HG03135 (cell line): ENCODE measurements around the gene CDYL.

Experiments used
- ATAC-seq: cut with Tn5 transposase; IDR thresholded peaks from one replicate; pipeline ENCODE4 v1.9.1; 2021; ENCODE audit warnings: mild to moderate bottlenecking, moderate library complexity; ENCODE audit not compliant: unreplicated experiment

The CDYL gene

DNA sequence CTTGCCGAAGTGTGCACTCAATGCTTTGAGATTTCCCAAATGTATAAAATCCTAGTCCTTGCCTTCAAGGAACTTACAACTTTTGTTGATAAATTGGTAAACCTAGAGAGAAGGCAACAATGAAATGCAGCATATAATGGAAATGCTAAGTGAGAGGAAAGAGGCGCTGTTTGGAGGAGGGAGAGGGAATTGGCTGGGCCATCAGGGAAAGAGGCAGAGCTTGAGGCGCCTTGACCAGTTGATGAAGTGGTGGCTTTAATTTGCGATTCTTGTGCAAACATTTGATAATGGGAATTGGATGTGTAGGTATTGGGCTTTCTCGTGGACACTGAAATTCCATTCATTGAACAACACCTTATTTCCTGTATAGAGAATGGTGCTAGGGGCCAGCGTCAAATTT, 1.9 kb upstream of the CDYL start:
- ATAC-seq: no peak

DNA sequence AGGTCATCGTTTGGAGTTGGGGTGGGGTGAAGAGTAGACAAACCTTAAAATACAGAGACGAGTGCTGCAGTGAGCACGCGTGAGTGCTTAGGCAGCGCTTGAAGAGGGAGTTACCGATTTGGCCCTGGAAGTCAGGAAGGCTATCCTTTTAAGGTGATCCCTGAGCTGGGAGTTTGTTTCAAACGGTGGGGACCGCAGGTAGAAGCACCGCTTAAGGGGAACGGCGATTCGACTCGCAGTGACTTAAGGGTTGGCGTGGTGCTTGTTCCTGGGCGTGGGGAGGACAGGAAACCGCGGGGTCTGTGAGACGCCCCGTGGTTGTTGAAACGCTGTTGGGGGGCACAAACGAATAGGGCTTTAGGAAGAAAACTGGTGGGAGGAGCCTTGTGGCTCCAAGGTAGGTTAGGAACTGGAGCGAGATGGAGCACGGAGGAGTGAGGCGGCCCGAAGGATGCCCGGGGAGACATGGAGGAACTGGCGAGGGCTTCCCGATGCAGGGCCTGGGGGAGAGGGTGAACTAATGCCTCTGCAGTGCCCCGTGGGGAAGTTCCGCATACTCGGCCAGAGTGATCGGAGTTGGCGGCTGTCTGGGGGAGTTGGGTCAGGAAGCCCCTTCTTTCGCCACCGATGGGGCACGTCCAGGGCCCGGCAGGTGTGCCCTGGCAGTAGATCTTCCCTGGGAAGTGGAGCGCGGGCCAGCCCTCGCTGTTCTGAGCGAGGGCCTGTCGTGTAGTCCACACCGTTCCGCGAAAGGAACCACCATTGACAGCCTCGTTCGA, 1.3 kb upstream of the CDYL start:
- ATAC-seq: no peak

DNA sequence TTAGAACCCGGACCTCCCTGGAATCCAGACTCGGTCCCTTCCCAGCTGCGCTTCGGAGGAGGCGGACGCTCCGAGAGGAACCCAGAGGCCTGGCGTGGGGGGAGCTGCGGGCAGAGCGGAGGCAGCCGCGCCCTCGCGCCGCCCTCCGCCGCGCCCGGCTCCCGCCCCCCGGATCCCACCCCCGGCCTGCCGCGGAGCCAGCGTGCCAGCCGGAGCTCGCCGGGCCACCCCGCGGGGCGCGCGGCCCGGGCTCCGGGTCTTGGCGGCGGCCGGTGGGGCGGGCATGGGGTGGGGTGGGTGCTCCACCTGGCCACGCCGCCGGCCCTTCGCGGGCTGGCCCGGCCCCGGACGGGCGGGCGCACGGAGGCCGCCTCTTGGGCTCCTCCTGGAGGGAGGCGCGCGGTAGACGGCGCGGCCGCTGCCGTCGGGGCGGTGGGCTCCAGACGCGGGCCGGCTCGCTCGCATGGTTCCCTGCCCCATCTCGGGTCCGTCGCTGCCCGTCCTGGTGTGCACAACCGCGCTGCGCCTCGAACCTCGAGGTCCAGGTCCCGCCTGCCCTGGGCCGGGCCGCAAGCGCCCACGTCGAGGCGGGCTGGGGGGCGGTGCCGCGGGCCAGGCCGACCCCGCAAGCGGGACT, 592 bp upstream of the CDYL start:
- ATAC-seq: peak; percentile 38

DNA sequence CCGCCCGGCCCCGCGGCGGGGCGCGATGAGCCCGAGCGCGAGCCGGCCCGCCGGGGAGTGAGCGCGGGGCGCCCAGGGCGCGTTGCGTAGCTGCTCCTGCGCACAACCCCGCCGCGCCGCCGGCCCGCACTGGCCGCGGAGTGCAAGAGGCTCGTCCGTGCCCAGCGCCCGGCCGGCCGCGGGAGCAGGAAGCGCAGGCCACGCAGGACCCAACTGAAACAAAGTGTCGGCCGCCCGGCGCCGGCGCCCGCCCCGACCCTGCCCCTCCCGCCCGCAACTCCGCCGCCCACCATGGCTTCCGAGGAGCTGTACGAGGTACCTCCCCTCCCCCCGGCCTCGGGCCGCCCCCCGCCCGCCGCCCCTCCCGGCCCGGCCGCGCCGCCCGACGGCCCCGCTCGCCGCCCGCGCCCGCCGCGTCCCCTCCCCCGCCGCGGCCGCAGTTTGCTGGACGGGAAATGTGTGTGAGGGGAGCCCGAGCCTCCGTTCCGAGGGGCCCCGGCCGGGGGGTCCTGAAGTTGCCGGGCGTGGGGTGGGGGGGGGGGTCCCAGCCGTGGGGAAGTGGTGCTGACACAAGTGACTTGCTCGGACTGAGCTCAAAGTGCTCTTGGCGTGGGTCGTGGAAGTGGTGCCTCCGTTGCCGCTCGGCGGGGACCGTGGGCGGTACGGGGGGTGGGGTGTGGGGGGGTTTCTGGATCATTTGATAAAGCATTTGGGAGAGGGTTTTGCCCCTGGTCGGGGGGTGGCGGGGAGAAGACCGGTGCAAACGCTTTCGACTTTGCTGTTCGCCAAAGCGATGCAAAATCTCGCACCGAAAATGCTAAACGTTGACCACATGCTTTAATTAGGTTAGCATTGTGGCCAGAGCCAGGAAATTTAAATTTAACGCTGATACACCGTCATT, 539 bp downstream of the CDYL start:
- peak; percentile 19 for ATAC-seq

DNA sequence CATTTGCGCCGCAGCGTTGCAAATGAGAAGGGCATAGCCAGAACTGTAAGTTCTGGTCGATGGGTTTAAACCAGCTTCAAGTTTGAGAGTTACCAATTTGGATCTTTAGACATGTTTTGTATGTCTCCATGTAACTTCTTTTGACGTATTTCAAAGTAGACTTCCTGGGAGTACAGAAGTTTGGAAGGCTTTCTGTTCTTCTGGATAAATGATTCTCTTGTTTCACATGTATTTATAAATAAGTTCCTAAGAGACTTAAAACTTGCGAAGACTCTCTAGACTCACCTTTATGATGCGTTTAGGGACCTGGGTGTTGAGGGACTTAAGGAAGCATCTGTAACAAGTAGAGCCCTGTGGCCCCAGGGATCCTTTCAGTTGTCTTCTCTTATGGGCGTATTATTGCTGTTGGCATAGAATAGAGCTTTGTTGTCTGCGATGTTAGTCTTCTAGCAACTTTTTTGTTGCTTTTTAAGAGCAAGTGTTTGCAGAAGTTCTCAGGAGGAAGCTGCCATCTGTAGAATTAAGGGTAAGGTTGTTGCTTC, 1.3 kb downstream of the CDYL start:
- no peak for ATAC-seq

DNA sequence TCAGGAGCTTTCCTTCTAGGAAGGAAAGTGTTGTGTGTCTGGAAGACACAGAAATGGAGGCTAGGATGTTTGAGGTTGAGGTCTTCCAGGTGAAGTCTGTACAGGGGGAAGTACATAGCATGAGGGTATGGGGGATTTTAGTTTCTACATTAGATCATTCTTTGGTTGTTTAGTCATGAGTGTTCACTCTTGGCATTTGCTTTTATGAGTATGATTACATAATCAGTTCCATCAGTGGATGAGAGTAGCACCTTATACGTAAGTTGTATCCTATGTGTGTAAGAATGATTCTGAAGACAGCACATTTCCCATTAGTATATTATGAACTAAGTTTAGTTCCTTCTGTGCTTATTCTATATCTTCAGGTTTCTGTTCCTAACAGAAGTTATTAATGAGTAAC, 1.9 kb downstream of the CDYL start:
- no peak for ATAC-seq

DNA sequence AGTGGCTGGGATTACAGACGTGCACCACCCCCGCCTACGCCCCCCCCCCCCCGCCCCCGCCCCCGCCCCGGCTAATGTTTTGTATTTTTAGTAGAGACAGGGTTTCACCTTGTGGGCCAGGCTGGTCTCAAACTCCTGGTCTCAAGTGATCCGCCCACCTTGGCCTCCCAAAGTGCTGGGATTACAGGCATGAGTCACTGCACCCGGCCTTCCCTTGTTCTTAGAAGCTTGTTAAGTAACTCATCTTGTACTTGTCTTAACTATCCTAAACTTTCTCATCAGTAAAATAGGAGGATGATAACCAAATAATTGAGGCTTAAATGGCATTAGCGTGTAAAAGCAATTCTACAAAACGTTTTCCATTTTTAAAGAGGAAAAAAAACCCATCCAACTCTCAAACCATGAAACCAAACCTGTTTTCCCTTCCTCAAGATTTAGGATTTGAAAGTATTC, 4.2 kb downstream of the CDYL start:
- ATAC-seq: no peak

DNA sequence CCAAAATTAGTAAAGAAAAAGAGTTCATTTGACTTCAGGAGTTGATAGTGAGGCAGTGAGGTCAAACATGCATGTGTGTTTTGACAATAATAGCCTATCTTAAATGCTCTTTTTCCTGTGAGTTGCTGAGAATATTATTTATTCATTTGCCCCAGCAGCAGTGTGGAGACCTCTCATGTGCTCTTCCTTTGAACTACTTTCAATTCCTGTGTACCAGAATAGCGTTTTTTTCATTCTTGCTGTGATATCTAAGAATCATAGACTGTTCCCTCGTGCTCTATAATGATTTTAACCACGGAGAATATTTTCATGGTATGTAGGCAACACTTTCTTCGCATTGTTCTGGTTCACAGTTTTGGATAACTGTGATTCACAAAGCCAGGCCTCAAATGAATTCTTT, 5.2 kb downstream of the CDYL start:
- ATAC-seq: no peak

DNA sequence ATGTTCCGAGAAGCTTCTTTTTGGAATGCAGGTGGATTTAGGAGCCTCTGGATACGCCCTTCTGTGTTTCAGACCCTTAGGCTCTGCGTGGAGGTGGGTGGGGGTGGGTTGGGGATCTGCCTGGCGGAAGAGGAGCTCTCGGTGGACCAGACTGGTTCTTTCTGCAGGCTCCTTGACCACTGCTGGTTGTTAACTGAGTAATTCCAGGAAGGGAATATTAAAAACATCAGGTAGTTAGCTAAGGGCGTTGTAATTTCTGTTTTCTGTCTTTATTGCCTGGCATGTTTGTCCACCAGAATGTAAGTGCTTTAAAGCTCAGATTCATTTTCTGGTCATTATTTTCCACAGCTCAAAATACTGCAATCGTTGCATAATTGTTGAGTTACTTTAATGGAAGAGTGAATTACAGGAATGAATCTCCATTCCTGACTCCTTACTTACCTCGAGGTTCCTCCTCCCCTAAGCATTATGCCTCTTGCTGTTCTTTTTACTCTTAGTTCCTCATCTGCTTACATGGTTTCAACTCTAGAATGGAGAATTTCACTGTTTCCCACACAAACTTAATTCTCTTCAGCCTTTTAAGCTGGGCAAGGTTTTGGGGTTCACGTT, 5.9 kb downstream of the CDYL start:
- no peak for ATAC-seq

DNA sequence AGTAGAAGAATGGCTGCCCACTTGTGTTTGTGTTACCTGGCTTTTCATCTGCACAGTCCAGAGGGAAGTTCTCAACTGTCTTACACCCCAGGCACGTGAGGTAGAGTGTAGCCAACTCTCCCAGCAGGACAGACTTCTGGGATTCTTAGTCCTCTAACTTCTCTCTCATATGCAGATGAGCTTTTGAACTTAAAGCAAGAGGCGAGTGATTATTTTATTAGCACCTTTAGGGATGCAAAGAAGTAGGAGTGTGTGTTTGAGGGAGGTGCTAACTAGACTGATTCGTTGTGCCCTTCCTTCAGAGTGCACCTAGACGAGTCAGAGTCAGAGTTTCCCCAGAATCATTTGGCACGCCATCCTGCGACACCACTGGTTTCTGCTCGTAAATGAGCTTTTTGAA, 10.8 kb downstream of the CDYL start:
- ATAC-seq: no peak

DNA sequence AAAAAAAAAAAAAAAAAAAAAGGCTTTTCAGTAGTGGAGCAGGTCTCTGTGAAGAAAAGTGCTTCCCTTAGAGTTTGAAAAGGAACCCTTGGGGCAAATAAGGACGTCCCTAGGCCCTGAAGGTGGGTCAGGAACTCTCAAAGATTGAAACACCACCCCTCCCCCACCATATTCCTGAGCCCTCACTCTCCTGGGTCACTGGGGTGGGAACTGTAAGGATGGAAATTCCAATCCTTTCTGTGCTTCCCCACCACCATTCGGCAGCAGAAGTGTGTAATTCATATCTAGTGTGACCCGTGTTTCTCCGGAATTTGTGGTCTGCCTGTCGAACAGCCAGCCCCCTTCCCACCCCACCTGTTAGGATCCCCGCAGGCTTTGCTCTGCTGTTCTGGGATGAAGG, 12.3 kb downstream of the CDYL start:
- no peak for ATAC-seq

DNA sequence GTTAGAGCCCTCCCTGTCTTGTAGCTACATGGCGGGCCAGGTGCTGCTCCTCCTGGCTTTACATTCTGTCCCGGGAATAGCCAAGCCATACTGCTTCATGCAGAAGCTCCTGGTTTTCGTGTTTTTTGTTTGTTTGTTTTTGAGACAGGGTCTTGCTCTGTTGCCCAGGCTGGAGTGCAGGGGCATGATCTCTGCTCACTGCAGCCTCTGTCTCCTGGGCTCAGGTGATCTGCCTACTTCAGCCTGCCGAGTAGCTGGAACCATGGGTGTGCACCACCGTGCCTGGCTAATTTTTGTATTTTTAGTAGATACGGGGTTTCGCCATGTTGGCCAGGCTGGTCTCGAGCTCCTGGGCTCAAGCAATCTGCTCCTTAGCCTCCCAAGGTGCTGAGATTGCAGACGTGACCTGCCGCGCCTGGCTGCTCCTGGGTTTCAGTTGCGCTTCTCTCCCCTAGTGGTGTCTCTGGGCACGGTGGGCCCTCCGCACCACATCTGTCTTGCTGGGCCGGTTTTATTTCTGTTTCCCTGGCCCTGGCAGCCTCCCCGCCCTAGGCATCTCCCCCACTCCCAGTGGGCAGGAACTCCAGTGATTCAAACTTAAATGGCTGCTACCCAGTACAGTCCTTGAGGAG, 12.9 kb downstream of the CDYL start:
- peak; percentile 95 for ATAC-seq

DNA sequence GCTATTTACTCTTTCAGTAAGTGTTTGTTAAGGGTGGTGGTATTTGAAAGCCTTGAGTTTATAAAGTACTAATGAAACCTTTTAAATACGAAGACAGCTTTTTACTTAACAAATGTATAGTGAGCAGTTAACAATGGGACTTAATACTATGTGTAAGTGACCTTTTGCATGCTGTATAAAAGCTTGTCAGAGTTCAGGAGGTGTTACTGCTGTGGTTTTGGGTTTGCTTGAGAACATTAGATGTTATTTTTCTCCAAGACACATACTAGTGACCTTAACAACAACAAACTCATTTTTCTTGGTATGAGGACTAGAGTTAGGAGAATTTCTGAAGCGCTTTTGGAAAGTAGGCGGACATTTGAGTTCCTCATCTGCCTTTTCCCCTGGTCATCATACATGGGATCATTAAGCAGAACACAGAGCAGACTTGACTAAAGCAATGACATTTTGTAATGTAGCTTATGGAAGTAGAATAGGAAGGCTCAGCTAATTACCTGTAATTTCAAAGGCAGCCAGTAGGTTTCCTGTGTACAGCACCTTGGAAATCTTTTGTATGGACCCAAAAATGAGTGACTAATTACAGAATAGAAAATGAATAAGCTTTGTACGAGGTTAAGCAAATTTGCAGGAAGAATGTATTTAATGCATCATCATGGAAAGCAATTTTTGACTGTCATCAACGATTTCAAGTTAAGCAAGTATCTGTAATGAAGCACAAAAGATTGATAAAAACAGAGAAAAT, 14.1 kb downstream of the CDYL start:
- ATAC-seq: no peak

DNA sequence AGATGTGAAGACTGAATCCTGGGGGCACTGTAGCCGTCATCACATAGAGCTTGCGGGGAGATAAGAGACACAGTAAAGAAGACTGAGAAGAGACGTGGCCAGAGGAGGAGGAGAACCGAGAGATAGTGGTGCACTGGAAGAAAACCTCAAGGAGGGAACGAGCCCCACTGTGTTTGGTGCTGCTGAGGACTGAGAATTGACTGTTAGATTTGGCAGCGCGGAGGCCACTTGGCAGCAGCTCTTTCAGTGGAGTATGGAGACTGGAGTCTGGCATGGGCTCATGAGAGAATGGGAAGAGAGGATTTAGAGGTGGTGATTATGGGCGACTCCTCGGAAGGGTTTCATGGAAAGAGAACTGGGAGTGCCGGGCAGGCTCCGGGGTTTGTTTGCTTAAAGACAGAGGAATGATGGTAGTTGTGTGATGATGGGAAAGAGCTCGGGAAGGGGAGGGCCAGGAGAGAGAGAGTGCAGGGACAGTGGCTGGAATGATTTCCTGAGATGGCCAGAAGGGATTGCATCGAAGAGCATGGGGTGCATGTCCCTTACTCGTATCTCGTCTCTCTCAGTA, 18.0 kb downstream of the CDYL start:
- no peak for ATAC-seq

DNA sequence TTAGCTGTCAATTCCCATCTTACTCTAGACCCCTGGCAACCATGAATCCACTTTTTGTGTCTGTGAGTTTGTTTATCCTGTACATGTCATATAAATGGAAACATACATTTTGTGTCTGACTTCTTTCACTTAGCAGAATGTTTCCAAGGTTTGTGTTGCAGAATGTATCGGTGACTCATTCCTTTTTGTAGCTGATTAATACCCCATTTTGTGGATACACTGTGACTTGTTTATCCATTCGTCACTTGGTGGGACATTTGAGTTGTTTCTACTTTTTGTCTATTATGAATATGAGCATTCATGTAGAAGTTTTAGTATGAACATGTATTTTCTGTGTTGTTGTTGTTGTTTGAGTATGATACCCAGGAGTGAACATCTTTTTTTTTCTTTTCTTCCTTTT, 21.4 kb downstream of the CDYL start:
- ATAC-seq: no peak

DNA sequence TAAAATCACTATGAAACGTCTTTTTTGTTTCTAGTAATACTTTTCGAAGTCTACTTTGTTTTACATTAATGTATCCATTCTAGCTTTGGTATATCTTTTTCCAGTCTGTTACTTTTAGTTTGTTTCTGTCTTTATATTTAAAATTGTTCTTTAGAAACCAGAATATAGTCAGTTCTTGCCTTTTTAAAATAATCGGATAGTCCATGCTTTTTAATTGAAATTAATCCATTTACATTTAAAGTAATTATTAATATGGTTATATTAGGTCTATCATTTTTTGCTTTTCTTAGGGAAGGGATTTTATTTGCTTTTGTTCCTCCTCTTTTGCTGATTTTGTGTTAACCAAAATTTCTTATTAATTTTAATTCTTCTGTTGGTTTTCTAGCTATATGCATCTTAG, 23.7 kb downstream of the CDYL start:
- ATAC-seq: no peak

DNA sequence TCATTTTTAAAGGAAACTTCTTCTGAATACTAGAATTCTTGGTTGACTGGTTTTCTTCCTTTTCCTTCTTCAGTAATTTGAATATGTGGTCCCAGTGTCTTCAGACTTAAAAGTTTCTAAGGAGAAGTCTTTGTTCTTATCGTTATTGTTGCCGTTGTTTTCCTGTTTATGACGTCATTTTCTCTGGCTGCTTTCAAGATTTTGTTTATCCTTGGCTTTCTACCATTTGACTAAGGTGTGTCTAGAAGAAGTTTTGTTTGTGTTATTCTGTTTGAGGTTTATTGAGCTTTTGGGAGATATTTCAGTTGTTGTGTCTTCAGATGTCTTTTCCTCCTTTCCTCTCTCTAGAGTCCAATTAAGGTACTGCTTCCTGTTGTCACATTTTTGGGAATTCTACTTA, 24.5 kb downstream of the CDYL start:
- ATAC-seq: no peak

DNA sequence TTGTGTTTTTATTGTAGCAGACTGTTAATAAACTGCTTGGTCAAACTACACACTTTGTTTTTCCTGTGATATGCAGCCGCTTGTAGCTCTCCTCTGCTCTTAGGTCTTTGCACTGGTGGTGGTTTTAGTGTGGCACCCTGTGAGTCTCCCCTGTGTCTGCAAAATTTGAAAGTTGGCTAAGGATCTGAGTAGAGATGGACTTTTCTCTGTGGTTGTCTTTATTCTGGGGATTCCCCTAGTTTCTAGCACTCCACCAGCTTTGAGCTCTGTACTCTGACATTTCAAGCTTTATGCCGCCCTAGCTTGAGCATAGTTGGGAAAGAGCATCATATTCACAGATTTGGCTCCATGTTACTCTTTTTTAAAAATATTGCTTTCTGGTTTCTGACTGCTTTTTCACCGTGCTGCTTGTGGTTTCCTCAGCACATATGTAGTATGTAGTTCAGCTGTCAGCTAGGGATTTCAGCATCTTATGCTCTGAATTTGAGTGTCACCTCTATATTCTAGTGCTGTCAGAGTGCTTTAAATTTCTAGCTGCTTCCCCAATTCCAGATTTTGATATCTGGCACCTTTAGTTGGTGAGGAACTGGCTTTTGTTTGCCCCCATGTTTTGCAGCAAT, 25.4 kb downstream of the CDYL start:
- peak; percentile 51 for ATAC-seq

DNA sequence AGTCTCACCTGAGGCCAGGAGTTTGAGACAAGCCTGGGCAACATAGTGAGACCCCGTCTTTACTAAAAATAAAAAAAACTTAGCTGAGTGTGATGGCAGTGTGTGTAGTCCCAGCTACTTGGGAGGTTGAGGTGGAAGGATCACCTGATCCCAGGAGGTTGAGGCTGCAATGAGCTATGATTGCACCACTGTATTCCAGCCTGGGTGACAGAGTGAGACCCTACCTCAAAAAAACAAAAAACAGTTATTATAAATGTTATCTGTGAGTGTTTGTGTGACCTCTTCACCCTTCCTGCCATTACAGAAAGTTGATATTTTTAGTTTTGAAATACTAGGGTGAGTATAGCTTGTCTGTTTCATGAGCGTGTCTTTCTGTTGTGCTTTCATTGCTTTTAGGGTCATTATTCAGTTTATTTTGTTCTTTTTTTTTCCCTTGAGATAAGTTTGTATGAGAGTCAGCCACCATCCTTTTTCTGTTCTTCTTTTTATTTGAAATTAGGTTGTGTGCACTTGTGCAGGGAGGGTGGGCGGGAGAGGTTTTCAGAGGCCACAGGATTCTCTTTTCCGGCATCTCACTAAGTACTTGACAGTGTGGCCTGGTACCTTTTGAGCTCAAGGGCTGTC, 26.2 kb downstream of the CDYL start:
- ATAC-seq: peak; percentile 70
